HepG2 (cell line): ENCODE data around the gene LYRM1. TPM values are rescaled to one million over a fixed set of nuclear protein-coding genes. Genes with fewer than 3 reads are reported as not detected.

ENCODE experiments used
- ATAC-seq: fragments of 200-7000 bp; cut with Tn5 transposase; 3 replicates; pipeline ENCODE4 v1.9.1; 2020; ENCODE audit warnings: mild to moderate bottlenecking, moderate library complexity
- BruUV-seq: library from RNA; stranded (reverse); fragments of 400-500 nt; replicated peaks from 2 replicates; lab custom pipeline; 2021; lab: Mats Ljungman, UMichigan
- CTCF ChIA-PET: fragments of 300-600 bp; formaldehyde crosslinking; extraction: SDS; loops from one replicate; lab custom pipeline; 2021; ENCODE audit warnings: low total read pairs, inconsistent platforms, low intra/inter-chr PET ratio; lab: Yijun Ruan, JAX
- POLR2A ChIA-PET: fragments of 350-600 bp; sonication (Branson Sonifier 250); formaldehyde crosslinking; loops from one replicate; lab custom pipeline; 2020; ENCODE audit warnings: antibody characterized with exemption, inconsistent platforms; lab: Yijun Ruan, JAX
- DNase-seq: peaks from one replicate; pipeline ENCODE4 v3.0.0-alpha.2; 2015; ENCODE audit warnings: low spot score
- FAIRE-seq: peaks from 3 replicates; lab custom pipeline; 2011; peaks lifted over from hg19 to GRCh38; lab: Jason Lieb, UNC
- H2AFZ ChIP-seq: one replicate; pipeline ENCODE4 v1.6.1; 2011; ENCODE audit warnings: low read length, inconsistent platforms
- H3K27ac ChIP-seq: fragments of 300-600 bp; 3 replicates; pipeline ENCODE4 v1.8.0; 2011; ENCODE audit warnings: mixed run types, mild to moderate bottlenecking, mixed read lengths, low read length, inconsistent platforms; ENCODE audit not compliant: insufficient read depth; ENCODE audit errors: extremely low read length
- H3K27me3 ChIP-seq, 2 experiments: fragments of 200-600 bp in 1 of 2; 2 replicates in 1 of 2; 3 replicates in 1 of 2; pipeline versions ENCODE4 v1.6.0 to v1.8.0; 2011; ENCODE audit warnings: low read length in 2 of 2, mild to moderate bottlenecking in 2 of 2, moderate library complexity in 2 of 2, inconsistent platforms in 1 of 2; ENCODE audit not compliant: insufficient read depth in 2 of 2, control insufficient read depth in 1 of 2
- H3K36me3 ChIP-seq, 2 experiments: fragments of 200-600 bp in 1 of 2; replicated peaks in 1 of 2; 2 replicates in 1 of 2; 3 replicates in 1 of 2; pipeline versions ENCODE4 v1.5.1 to v1.8.0; 2011; ENCODE audit warnings: low read length in 2 of 2, inconsistent platforms in 1 of 2; ENCODE audit not compliant: insufficient read depth in 2 of 2, control insufficient read depth in 1 of 2
- H3K4me1 ChIP-seq: 2 replicates; pipeline ENCODE4 v1.5.1; 2012; ENCODE audit warnings: low read length, inconsistent platforms; ENCODE audit not compliant: insufficient read depth
- H3K4me2 ChIP-seq: 2 replicates; pipeline ENCODE4 v1.6.0; 2011; ENCODE audit warnings: low read depth, low read length, inconsistent platforms
- H3K4me3 ChIP-seq, 3 experiments: fragments of 200-600 bp in 1 of 3; sonication (generic), shearing (Covaris generic) in 1 of 3; replicated peaks in 1 of 3; 2 replicates each; pipeline ENCODE4 v1.5.1; 2011 to 2016; ENCODE audit warnings: low read length in 3 of 3, inconsistent platforms in 2 of 3, low read depth in 2 of 3, mild to moderate bottlenecking in 2 of 3, control low read depth in 1 of 3, mixed read lengths in 1 of 3; ENCODE audit not compliant: insufficient read depth in 1 of 3
- H3K79me2 ChIP-seq: one replicate; pipeline ENCODE4 v1.6.1; 2011; ENCODE audit warnings: low read length, inconsistent platforms; ENCODE audit not compliant: insufficient read depth
- H3K9ac ChIP-seq: 2 replicates; pipeline ENCODE4 v1.6.0; 2011; ENCODE audit warnings: mild to moderate bottlenecking, low read depth, low read length, inconsistent platforms; ENCODE audit not compliant: insufficient read depth
- H3K9me3 ChIP-seq: 2 replicates; pipeline ENCODE4 v1.5.1; 2012; ENCODE audit warnings: mild to moderate bottlenecking, low read length
- H4K20me1 ChIP-seq: 2 replicates; pipeline ENCODE4 v1.6.0; 2011; ENCODE audit warnings: inconsistent platforms, mild to moderate bottlenecking, low read length, moderate library complexity; ENCODE audit not compliant: insufficient read depth
- CEBPB ChIP-seq: IDR thresholded peaks from 2 replicates; pipeline ENCODE4 v1.6.1; 2011; ENCODE audit warnings: low read depth, low read length, improper control_type of control experiment, borderline replicate concordance
- CEBPG ChIP-seq: IDR thresholded peaks from 2 replicates; pipeline ENCODE4 v1.6.1; 2016
- MTA3 ChIP-seq: sonication (generic); formaldehyde crosslinking; IDR thresholded peaks from 2 replicates; pipeline ENCODE4 v1.4.0; 2020; ENCODE audit warnings: missing genetic modification reagents
- PHF21A ChIP-seq: sonication (generic); formaldehyde crosslinking; IDR thresholded peaks from 2 replicates; pipeline ENCODE4 v1.5.0; 2020; ENCODE audit warnings: mild to moderate bottlenecking, missing genetic modification reagents
- RXRB ChIP-seq: IDR thresholded peaks from 2 replicates; pipeline ENCODE4 v1.6.1; 2016; ENCODE audit warnings: borderline replicate concordance, missing genetic modification reagents, missing compliant biosample characterization
- TGIF2 ChIP-seq: IDR thresholded peaks from 2 replicates; pipeline ENCODE4 v1.6.1; 2016; ENCODE audit warnings: control low read depth, missing compliant biosample characterization
- USF2 ChIP-seq, 2 experiments: sonication (generic) in 1 of 2; formaldehyde crosslinking in 1 of 2; IDR thresholded peaks; 2 replicates each; pipeline versions ENCODE4 v1.5.1 to v1.6.1; 2011 to 2020; ENCODE audit warnings: borderline replicate concordance in 1 of 2, low read depth in 1 of 2, low read length in 1 of 2, mild to moderate bottlenecking in 1 of 2, missing genetic modification reagents in 1 of 2, moderate library complexity in 1 of 2
- ZFP62 ChIP-seq: sonication (generic); formaldehyde crosslinking; IDR thresholded peaks from 2 replicates; pipeline ENCODE4 v1.4.0; 2020; ENCODE audit warnings: missing genetic modification reagents
- ZNF124 ChIP-seq: sonication (generic); formaldehyde crosslinking; IDR thresholded peaks from 2 replicates; pipeline ENCODE4 v1.4.0; 2020; ENCODE audit warnings: missing genetic modification reagents
- ZNF337 ChIP-seq: sonication (generic); formaldehyde crosslinking; IDR thresholded peaks from 2 replicates; pipeline ENCODE4 v1.5.1; 2020; ENCODE audit warnings: missing genetic modification reagents, low read depth, mild to moderate bottlenecking, borderline replicate concordance
- WGBS: methylation state at CpG from one replicate; pipeline ENCODE4 v1.1.6; 2017; ENCODE audit warnings: low lambda C conversion rate; 5-methylcytosine and 5-hydroxymethylcytosine counted together
- in situ Hi-C: cut with HindIII; loops from 2 replicates; pipeline ENCODE4 v1.10.0; 2017; ENCODE audit warnings: low pct_unique_long_range_greater_than_20kb; ENCODE audit not compliant: extremely low pct_ligation_motif_present
- intact Hi-C: fragments of 100-400 bp; cut with micrococcal nuclease; formaldehyde crosslinking; loops from one replicate; pipeline ENCODE4 v1.10.0; 2022; ENCODE audit not compliant: unreplicated experiment
- polyA plus RNA-seq, 8 experiments: library from polyadenylated mRNA; depleted of rRNA in 3 of 8; stranded (reverse) in 7 of 8; unstranded in 1 of 8; fragments of >200 nt; fragmentation: Illumina TruSeq in 4 of 8; extraction: Trizol in 4 of 8; gene quantifications; 2 replicates each; pipeline versions ENCODE4 v1.2.1 to v1.2.3, GENCODE V29; 2011 to 2016; ENCODE audit warnings: low read depth in 4 of 8, missing spikeins in 1 of 8, mixed read lengths in 1 of 8; ENCODE audit not compliant: insufficient read depth in 1 of 8
- total RNA-seq, 5 experiments: library from RNA; depleted of rRNA; stranded (reverse); fragments of >200 nt; fragmentation: Illumina TruSeq; extraction: Trizol; gene quantifications; 2 replicates each; pipeline ENCODE4 v1.2.3, GENCODE V29; 2016; ENCODE audit warnings: low read depth in 1 of 5

The LYRM1 gene
- total and polyA plus RNA-seq, 2 of the 13 experiments (the other 11 are each of a cell fraction or from before 2014, with no cell fraction given) = 59.2 to 82.6 TPM

- no peak for ATAC-seq
- H4K20me1 ChIP-seq = peaks cover 8% of the 10 kb centered on the region; the same call in 1 of the 2 replicates
- TF ChIP-seq ZFP62 (CRISPR knock-in tag) = no peak
- 0 out of 2 replicates have a peak, but pooled peaks have one; percentile 2 for TF ChIP-seq RXRB
- no peak for TF ChIP-seq ZNF124
- TF ChIP-seq USF2 (IDR thresholded peaks at IDR 0.05; ENCODE audit: low read depth, low read length) = no peak
- TF ChIP-seq USF2 (CRISPR knock-in tag; IDR thresholded peaks at IDR 0.05; ENCODE audit: borderline replicate concordance) = no peak
- no peak for TF ChIP-seq TGIF2 (CRISPR knock-in tag)
- peak; percentile 15; the same call in 1 of the 2 replicates for TF ChIP-seq PHF21A (CRISPR knock-in tag)
- TF ChIP-seq MTA3 (CRISPR knock-in tag) = no peak
- peak; percentile 66; the same call in 1 of the 2 replicates for TF ChIP-seq CEBPB
- 0 out of 2 replicates have a peak, but pooled peaks have one; percentile 14 for TF ChIP-seq ZNF337 (CRISPR knock-in tag)
- peak; percentile 45; the same call in 1 of the 2 replicates for TF ChIP-seq CEBPG (CRISPR knock-in tag)
- no peaks in the 10 kb centered on the region for H3K36me3 ChIP-seq
- H3K9me3 ChIP-seq = no peaks in the 10 kb centered on the region
- H3K27ac ChIP-seq = no peak overlapping the region
- no peak for DNase-seq
- in situ Hi-C loops (no loop called here), intact Hi-C loops (no loop called here)
- CTCF ChIA-PET = no interaction called here
- no peaks in the 10 kb centered on the region for H3K27me3 ChIP-seq
- no peak overlapping the region for H3K4me2 ChIP-seq
- peaks cover 84% of the 10 kb centered on the region for H3K79me2 ChIP-seq
- H3K9ac ChIP-seq = no peak overlapping the region
- WGBS = 67% methylated on average over 5 of the region's 5 CpGs
- FAIRE-seq = no peak
- H3K4me1 ChIP-seq = peaks cover 83% of the 10 kb centered on the region
- POLR2A ChIA-PET = interaction anchor here (1.4 kb wide), 2 partner anchors 9 to 16 kb away, joined by 10 to 12 read pairs; partner anchors contain the start of genes DCUN1D3 and LYRM1
- H3K4me3 ChIP-seq = no peak overlapping the region
- no TSS peak for BruUV-seq
- no peak overlapping the region for H2AFZ ChIP-seq
Measured at GRCh38 chr16:20883554-20884239, 16.9 kb upstream of the LYRM1 start.
